IMR-90 (cell line): ENCODE measurements around the gene RMI2.

Experiments
- CTCF ChIP-seq: conservative IDR thresholded peaks from 2 replicates; pipeline ENCODE4 v1.5.1; 2012; ENCODE audit warnings: mild to moderate bottlenecking, low read depth, low read length, improper control_type of control experiment
- POLR2A ChIP-seq: IDR thresholded peaks from 2 replicates; pipeline ENCODE4 v1.6.1; 2012; ENCODE audit warnings: mild to moderate bottlenecking, low read depth, low read length
- RAD21 ChIP-seq: IDR thresholded peaks from 2 replicates; pipeline ENCODE4 v1.6.1; 2012; ENCODE audit warnings: low read length, improper control_type of control experiment

DNA sequence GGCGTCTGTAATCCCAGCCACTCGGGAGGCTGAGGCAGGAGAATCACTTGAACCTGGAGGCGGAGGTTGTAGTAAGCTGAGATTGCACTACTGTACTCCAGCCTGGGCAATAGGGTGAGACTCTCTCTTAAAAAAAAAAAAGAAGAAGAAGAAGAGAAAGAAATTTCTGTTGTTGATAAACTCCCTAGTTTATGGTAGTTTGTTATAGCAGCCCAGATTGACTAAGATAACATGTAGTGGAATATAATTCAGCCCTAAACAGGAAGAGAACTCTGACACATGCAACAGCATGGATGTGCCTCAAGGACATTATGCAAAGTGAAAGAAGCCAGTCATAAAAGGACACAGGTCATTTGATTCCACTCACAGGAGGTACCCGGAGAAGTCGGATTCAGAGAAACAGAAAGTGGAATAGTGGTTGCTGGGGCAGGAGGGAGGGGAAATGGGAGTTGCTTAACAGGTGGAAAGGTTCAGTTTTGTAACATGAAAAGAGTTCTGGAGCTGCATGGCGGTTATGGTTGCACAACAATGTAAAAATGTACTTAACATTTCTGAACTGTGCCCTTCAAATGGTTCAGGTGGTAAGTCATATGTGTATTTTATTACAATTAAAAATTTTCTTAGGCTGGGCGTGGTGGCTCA, 38.1 kb upstream of the RMI2 start:
- TF ChIP-seq CTCF: no peak
- no peak for TF ChIP-seq RAD21
- TF ChIP-seq POLR2A: no peak
